NCI-H1694 (cell line): ENCODE results near the gene NDUFB2.
"Not testable (repeated sequence)": the region's sequence is repeated elsewhere in the genome, so short reads cannot be mapped to it uniquely, and the experiment has no call there.

Experiments
- DNase-seq: peaks from one replicate; lab custom pipeline; 2025; lab: John Stamatoyannopoulos, UW

NDUFB2 gene

GRCh38 chr7:140672382-140673062, 24.0 kb upstream of the NDUFB2 start, which contains the start of gene ADCK2:
Gene ADCK2, plus strand, starts transcription at chr7:140672945. Its CDS starts 386 bp downstream, at chr7:140673331.
- DNase-seq = peak; percentile 18

- no peak for DNase-seq
Measured at GRCh38 chr7:140673063-140673773, 23.3 kb upstream of the NDUFB2 start.

GRCh38 chr7:140673774-140674155, 22.7 kb upstream of the NDUFB2 start:
- DNase-seq = no peak

DNA sequence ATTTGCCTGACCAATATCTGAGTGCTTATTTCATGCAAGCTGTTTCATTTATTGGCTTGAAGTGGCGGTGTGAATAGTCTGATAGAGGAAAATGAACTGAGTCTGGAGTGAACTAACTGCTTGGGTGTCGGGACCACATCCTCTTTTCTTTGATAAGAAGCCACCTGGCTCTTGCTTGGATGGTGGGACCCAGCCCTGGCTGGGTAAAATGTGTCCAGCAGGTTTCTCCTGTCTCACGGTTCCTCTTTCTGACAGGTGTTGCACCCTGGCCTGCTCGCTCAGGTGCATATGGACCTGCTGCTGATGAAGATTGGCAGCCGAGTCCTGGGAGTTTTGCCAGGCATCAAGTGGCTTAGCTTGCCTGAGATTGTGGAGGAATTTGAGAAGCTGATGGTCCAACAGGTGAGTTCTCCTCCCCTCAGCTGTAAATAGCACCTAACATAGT, 22.1 kb upstream of the NDUFB2 start:
- DNase-seq = no peak

- no peak for DNase-seq
Measured at GRCh38 chr7:140674899-140675701, 21.4 kb upstream of the NDUFB2 start.

DNA sequence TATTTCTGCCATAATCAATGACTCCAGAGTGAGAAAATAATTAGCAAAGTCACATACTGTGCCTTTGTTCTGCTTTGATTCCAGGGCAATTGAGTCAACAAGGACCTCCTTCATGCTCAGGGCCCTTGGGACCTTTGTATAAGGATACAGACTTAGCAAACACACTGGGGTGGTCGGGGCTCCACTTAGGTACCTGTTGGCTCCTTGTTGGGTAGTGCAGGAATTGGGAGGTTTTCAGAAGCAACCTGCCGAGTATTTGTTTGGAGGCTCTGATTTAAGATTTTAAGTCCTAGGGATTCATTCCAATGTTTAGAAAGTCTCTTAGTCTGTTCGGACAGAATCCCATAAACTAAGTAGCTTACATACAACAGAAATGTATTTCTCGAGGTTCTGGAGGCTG, 20.8 kb upstream of the NDUFB2 start:
- no peak for DNase-seq

- DNase-seq = no peak
Measured at GRCh38 chr7:140676306-140676705, 20.2 kb upstream of the NDUFB2 start.

GRCh38 chr7:140676956-140677355, 19.6 kb upstream of the NDUFB2 start:
- DNase-seq = not testable (repeated sequence)

- no peak for DNase-seq
Measured at GRCh38 chr7:140677496-140677895, 19.0 kb upstream of the NDUFB2 start.

DNA sequence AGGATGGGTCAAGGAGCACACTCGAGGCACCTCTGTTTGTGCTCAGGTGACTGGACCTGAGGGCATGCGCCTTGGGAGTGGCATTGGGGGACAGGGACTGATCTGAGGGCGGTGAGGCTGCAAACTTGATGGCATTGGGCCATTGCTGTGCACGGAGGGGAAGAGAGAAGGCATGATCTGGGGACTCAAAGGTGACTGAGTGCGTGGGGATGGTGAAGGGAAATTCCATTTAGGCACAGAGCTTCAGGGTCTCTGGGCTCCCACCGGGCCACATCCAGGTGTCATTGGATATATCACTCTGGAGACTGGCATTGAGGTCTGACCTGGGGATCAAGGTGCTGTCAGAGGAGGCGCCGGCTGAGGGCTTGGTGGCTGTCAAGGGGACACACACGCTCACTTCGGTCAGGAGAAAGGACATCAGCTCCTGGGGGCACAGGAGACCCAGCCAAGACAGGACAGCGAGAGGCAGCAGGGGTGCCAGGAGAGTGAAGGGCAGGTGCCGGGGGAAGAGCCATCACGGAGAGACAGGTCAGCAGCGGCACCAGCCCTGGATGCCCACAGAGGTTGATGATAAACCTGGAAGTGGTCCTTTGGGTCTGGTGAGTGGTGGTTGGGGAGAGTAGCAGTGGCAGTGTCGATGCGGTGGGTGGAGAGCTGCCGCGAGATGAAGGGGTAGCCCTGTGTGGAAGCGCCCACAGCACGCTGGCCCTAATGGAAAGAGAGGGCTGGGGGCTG, 18.3 kb upstream of the NDUFB2 start:
- DNase-seq = no peak

GRCh38 chr7:140678816-140679130, 17.7 kb upstream of the NDUFB2 start:
- DNase-seq = no peak

DNA sequence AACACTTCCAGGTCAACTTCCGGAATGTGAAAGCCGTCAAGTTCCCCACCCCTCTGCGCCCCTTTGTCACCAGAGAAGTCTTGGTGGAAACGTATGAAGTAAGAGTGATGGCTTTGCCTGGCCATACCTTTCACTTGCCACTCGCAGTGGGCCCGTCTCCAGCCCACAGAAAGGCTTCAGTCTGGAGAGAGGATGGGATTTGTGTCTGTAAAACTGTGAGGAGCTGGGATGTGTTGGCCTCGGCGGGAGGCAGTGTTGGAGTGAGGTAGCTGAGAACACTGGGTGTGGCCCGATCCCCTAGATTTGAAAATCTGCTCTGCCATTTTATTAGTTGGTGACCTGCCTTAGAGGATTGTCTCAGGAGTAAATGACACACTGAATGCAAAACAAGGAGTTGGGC, 17.3 kb upstream of the NDUFB2 start:
- no peak for DNase-seq

- no peak for DNase-seq
Measured at GRCh38 chr7:140680886-140681285, 15.6 kb upstream of the NDUFB2 start.

DNA sequence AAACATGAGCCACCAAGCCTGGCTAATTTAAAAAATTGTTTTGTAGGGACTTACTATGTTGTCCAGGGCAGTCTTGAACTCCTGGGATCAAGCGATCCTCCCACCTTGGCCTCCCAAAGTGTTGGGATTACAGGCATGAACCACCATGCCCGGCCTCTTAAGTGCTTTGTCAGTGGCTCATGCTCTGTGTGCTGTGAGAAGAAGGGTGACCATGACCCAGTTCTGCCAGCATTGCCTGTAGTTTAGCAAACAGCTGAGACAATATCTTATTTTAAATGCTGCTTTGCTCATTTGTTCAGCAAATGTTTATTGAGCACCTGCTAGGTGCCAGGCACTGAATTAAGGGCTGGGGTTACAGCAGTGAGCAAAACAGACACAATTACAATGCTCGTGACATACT, 14.7 kb upstream of the NDUFB2 start:
- no peak for DNase-seq

GRCh38 chr7:140683657-140684056, 12.9 kb upstream of the NDUFB2 start:
- no peak for DNase-seq

- no peak for DNase-seq
Measured at GRCh38 chr7:140684066-140684950, 12.2 kb upstream of the NDUFB2 start.

- no peak for DNase-seq
Measured at GRCh38 chr7:140685407-140686087, 11.0 kb upstream of the NDUFB2 start.

GRCh38 chr7:140686921-140687320, 9.6 kb upstream of the NDUFB2 start:
- no peak for DNase-seq

GRCh38 chr7:140688341-140688740, 8.2 kb upstream of the NDUFB2 start:
- DNase-seq = no peak
